Endothelial cell (in vitro differentiated cells): ENCODE measurements around the gene CD40. TPM values are rescaled to one million over a fixed set of nuclear protein-coding genes. Genes with fewer than 3 reads are reported as not detected.

ENCODE experiments used
- DNase-seq: peaks from one replicate; pipeline ENCODE4 v3.0.0; 2021; ENCODE audit warnings: low spot score
- H3K27ac Mint-ChIP-seq: one replicate; pipeline ENCODE4 v1.8.0; 2021; ENCODE audit warnings: mixed read lengths, inconsistent platforms; ENCODE audit not compliant: unreplicated experiment
- H3K27me3 Mint-ChIP-seq: one replicate; pipeline ENCODE4 v1.8.0; 2021; ENCODE audit warnings: mild to moderate bottlenecking, moderate library complexity, mixed read lengths, inconsistent platforms; ENCODE audit not compliant: unreplicated experiment
- H3K36me3 Mint-ChIP-seq: one replicate; pipeline ENCODE4 v1.8.0; 2021; ENCODE audit warnings: mild to moderate bottlenecking, low read depth, mixed read lengths, inconsistent platforms; ENCODE audit not compliant: unreplicated experiment
- H3K4me1 Mint-ChIP-seq: one replicate; pipeline ENCODE4 v1.8.0; 2021; ENCODE audit warnings: mild to moderate bottlenecking, mixed read lengths, inconsistent platforms; ENCODE audit not compliant: unreplicated experiment
- H3K4me3 Mint-ChIP-seq: one replicate; pipeline ENCODE4 v1.8.0; 2021; ENCODE audit warnings: mild to moderate bottlenecking, mixed read lengths, inconsistent platforms; ENCODE audit not compliant: unreplicated experiment
- H3K9me3 Mint-ChIP-seq: one replicate; pipeline ENCODE4 v1.8.0; 2021; ENCODE audit warnings: mixed read lengths, inconsistent platforms; ENCODE audit not compliant: unreplicated experiment
- CTCF ChIP-seq: fragments of 200-600 bp; sonication (generic); IDR thresholded peaks from one replicate; pipeline ENCODE4 v1.5.0; 2021; ENCODE audit warnings: antibody characterized with exemption; ENCODE audit not compliant: unreplicated experiment
- total RNA-seq: library from RNA; stranded (reverse); fragmentation: NEBNext Ultra II Directional; extraction: Animal tissue kit (Norgen Biotek cat#: 25700); gene quantifications from one replicate; pipeline ENCODE4 v1.2.1, GENCODE V29; 2021; ENCODE audit not compliant: unreplicated experiment

The CD40 gene
- total RNA-seq, 1 donor from 2014 or later, result 69.4 TPM

GRCh38 chr20:46159101-46159897 lies 41.2 kb downstream of the CD40 start:
- H3K9me3 Mint-ChIP-seq, result no peaks in the 10 kb centered on the region
- TF ChIP-seq CTCF, result no peak
- no peak overlapping the region for H3K4me3 Mint-ChIP-seq
- no peaks in the 10 kb centered on the region for H3K36me3 Mint-ChIP-seq
- H3K27me3 Mint-ChIP-seq, result peaks cover 5% of the 10 kb centered on the region
- H3K27ac Mint-ChIP-seq, result no peak overlapping the region
- no peak for DNase-seq
- peaks cover 17% of the 10 kb centered on the region for H3K4me1 Mint-ChIP-seq

DNA sequence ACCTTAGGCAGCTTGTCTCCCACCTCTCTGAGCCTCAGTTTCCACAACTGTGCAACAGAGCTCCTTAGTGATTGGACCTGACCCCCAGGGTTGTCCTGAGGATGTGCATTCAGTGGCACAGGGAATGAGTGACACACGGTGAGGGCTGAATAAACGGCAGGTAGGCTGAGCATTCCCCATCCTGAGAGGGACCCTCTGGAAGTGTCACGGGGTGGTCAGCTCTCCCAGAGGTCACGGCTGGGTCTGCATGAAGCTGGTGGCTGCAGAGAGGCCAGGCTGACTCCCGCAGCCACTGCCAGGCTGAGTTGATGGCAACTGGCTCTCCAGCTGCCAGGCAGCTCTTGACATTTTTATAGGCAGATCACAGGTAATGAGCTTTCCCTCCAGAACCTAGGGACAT lies 42.5 kb downstream of the CD40 start:
- no peak for TF ChIP-seq CTCF
- peaks cover 7% of the 10 kb centered on the region for H3K4me1 Mint-ChIP-seq
- H3K4me3 Mint-ChIP-seq, result no peak overlapping the region
- H3K9me3 Mint-ChIP-seq, result no peaks in the 10 kb centered on the region
- H3K27me3 Mint-ChIP-seq, result peaks cover 5% of the 10 kb centered on the region
- no peak overlapping the region for H3K27ac Mint-ChIP-seq
- no peak for DNase-seq
- no peaks in the 10 kb centered on the region for H3K36me3 Mint-ChIP-seq

- Mint-ChIP-seq H3K27me3 (peaks cover 5% of the 10 kb centered on the region), H3K36me3 (no peaks in the 10 kb centered on the region), H3K4me3 (no peak overlapping the region), H3K9me3 (no peaks in the 10 kb centered on the region), H3K4me1 (peaks cover 6% of the 10 kb centered on the region), H3K27ac (no peak overlapping the region)
- DNase-seq, result no peak
- no peak for TF ChIP-seq CTCF
These were observed 43.8 kb downstream of the CD40 start for GRCh38 chr20:46161921-46162320.

DNA sequence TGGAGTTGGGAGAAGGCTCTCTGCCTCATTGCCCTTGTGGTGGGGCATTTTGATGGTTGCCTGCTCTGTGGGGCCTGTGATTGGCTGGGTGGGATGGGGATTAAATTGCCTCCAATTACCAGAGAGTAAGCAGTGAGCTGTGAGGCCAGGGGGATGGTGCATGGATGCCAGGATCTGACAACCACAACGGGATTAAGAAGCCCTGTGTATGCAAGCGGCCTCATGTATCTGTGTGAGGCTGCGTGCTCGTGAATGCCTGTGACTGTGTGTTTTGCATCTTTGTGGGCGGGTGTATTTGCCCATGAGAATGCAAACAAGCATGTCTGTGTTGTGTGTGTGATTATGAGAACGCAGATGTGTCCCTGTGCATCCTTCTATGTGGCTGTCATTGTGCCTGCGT lies 46.1 kb downstream of the CD40 start:
- H3K9me3 Mint-ChIP-seq, result no peaks in the 10 kb centered on the region
- DNase-seq, result no peak
- no peak overlapping the region for H3K27ac Mint-ChIP-seq
- peaks cover 4% of the 10 kb centered on the region for H3K27me3 Mint-ChIP-seq
- no peaks in the 10 kb centered on the region for H3K36me3 Mint-ChIP-seq
- H3K4me1 Mint-ChIP-seq, result no peaks in the 10 kb centered on the region
- no peak overlapping the region for H3K4me3 Mint-ChIP-seq
- no peak for TF ChIP-seq CTCF

DNA sequence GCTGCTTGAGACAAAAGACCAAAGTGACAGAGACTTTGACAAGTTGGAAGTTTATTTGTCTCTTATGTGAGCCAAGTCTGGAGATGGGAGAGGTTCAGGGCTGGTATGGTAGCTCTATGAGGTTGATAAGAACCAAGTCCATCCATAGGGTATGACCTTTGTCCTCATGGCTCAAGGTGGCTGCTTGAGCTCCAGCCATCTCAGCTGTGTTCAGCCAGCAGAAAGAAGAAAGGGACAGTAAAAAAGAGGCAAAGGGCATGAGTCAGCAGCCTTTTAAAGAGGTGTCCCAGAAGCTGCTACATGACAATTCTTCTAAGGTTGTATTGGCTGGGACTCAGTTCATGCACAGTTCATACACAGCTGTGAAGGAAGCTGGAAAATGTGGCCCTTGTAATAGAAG lies 49.0 kb downstream of the CD40 start:
- Mint-ChIP-seq H3K4me3 (no peak overlapping the region), H3K9me3 (no peaks in the 10 kb centered on the region), H3K27me3 (peaks cover 2% of the 10 kb centered on the region), H3K36me3 (no peaks in the 10 kb centered on the region), H3K4me1 (no peaks in the 10 kb centered on the region), H3K27ac (no peak overlapping the region)
- TF ChIP-seq CTCF, result no peak
- no peak for DNase-seq
